Urinary bladder (tissue), 4 donors: Measurements from ENCODE around the gene RHOB. TPM values are rescaled to one million over a fixed set of nuclear protein-coding genes. Genes with fewer than 3 reads are reported as not detected.
"Not testable (repeated sequence)": the region's sequence is repeated elsewhere in the genome, so short reads cannot be mapped to it uniquely, and the experiment has no call there.

ENCODE experiments used
- DNase-seq: peaks from one replicate; pipeline ENCODE4 v3.0.0-alpha.2; 2015; ENCODE audit errors: extremely low spot score
- H3K27ac ChIP-seq: one replicate; pipeline ENCODE4 v1.5.1; 2013; ENCODE audit warnings: low read depth, mild to moderate bottlenecking, moderate library complexity
- H3K36me3 ChIP-seq: one replicate; pipeline ENCODE4 v1.6.1; 2013; ENCODE audit warnings: mild to moderate bottlenecking, moderate library complexity; ENCODE audit not compliant: insufficient read depth
- H3K4me1 ChIP-seq: one replicate; pipeline ENCODE4 v1.6.1; 2013; ENCODE audit warnings: mild to moderate bottlenecking, moderate library complexity; ENCODE audit not compliant: insufficient read depth
- H3K4me3 ChIP-seq: one replicate; pipeline ENCODE4 v1.5.1; 2013; ENCODE audit warnings: low read depth, low read length
- WGBS: extraction: QIAGEN DNeasy Blood & Tissue Kit; methylation state at CpG from one replicate; pipeline ENCODE4 v1.1.7; 2013; 5-methylcytosine and 5-hydroxymethylcytosine counted together
- polyA plus RNA-seq: library from polyadenylated mRNA; stranded (reverse); fragments of 200-250 nt; gene quantifications from one replicate; pipeline ENCODE4 v1.2.3, GENCODE V29; 2013
- total RNA-seq: library from RNA; depleted of rRNA; stranded (reverse); fragments of >200 nt; gene quantifications from one replicate; pipeline ENCODE4 v1.2.3, GENCODE V29; 2014
- donor health status: healthy with polysubstance abuse.
- donor health status: healthy.

RHOB gene
- total and polyA plus RNA-seq, 2 donors = 305 to 1,467 TPM

GRCh38 chr2:20457661-20458630, 11.1 kb downstream of the RHOB start:
- Histone ChIP-seq H3K4me1 (no peaks in the 10 kb centered on the region), H3K36me3 (no peaks in the 10 kb centered on the region), H3K4me3 (no peak overlapping the region), H3K27ac (no peak overlapping the region)
- WGBS = 89% methylated on average over 10 of the region's 10 CpGs
- DNase-seq = no peak

- H3K4me3 ChIP-seq, H3K4me1 ChIP-seq, H3K27ac ChIP-seq, H3K36me3 ChIP-seq, DNase-seq: not testable (repeated sequence)
- WGBS = 89% methylated on average over 5 of the region's 5 CpGs
These were observed 12.0 kb downstream of the RHOB start for GRCh38 chr2:20458737-20459484.

DNA sequence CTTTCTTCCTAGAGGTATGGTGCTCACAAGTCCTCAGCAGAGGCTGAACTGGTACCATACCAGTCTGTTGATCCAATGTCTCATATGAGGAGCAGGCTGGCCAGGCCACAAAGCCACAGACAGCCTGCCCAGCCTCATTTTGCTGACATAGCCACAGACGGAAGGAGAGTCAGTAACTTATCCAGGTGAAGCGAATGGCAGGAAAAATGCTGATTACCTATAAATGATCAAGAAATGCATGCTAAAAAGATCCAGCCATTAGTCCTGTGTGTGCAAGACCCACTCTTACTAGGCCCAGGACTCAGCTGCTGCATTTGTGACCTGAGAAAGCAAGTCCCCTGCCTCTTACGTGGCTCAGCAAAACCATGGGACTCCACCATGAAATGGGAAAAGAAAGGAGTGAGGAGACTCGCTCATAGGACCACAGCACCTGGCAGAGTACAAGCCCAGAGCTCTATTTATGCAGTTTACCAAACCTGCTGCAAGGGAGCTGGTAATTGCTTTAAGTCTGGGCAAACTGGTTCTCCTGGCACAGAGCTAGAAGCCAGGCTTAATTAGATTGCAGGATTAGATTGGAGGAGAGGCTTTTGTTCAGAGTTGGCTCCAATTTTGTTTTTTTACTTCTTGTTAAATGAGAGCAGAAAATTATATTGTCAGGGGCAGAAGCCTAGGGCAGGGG, 19.0 kb downstream of the RHOB start:
- Histone ChIP-seq H3K36me3 (no peaks in the 10 kb centered on the region), H3K4me1 (no peaks in the 10 kb centered on the region), H3K4me3 (no peak overlapping the region), H3K27ac (no peak overlapping the region)
- 74% methylated on average over 4 of the region's 4 CpGs for WGBS
- DNase-seq = peak; percentile 57

GRCh38 chr2:20467789-20468548, 21.1 kb downstream of the RHOB start:
- no peak for DNase-seq

GRCh38 chr2:20468549-20469500, 22.0 kb downstream of the RHOB start:
- WGBS = 95% methylated on average over 11 of the region's 11 CpGs
- H3K27ac ChIP-seq = no peak overlapping the region
- DNase-seq = no peak
- H3K4me1 ChIP-seq = no peaks in the 10 kb centered on the region
- H3K4me3 ChIP-seq = no peak overlapping the region
- no peaks in the 10 kb centered on the region for H3K36me3 ChIP-seq

More at GRCh38 chr2:20467789-20468548, 21.1 kb downstream of the RHOB start:
- Histone ChIP-seq H3K4me3 (no peak overlapping the region), H3K27ac (no peak overlapping the region), H3K4me1 (no peaks in the 10 kb centered on the region), H3K36me3 (no peaks in the 10 kb centered on the region)
- WGBS = 94% methylated on average over 11 of the region's 11 CpGs

DNA sequence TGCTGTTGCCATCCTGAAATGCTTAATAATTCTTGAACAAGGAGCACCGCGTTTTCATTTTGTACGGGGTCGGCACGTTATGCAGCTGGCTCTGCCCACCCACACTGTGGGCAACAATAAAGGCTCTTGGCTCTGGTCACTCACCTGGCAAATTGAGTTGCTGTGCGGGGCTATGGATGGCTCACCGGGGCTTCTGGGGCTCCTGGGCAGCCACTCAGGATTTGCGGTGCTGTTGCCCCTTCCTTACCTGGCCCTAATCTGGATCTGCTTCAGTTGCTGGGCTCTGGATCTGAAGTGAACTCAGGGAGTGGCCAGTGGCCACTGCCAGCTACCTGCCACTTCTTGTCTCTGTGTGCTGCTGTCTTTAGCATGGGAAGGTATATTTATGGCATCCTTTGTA, 22.7 kb downstream of the RHOB start:
- no peaks in the 10 kb centered on the region for H3K4me1 ChIP-seq
- 96% methylated on average over 8 of the region's 8 CpGs for WGBS
- no peak overlapping the region for H3K27ac ChIP-seq
- H3K36me3 ChIP-seq = no peaks in the 10 kb centered on the region
- DNase-seq = no peak
- no peak overlapping the region for H3K4me3 ChIP-seq

DNA sequence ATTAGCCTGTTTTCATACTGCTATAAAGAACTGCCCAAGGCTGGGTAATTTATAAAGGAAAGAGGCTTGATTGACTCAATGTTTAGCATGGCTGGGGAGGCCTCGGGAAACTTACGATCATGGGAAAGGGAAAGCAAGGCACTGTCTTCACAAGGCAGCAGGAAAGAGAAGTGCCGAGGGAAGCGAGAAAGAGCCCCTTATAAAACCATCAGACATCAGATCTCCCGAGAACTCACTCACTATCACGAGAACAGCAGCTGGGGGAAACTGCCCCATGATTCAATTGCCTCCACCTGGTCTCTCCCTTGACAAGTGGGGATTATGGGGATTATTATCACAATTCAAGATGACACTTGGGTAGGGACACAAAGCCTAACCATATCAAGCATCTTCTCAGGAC, 23.3 kb downstream of the RHOB start:
- H3K27ac ChIP-seq = no peak overlapping the region
- H3K36me3 ChIP-seq = no peaks in the 10 kb centered on the region
- no peak overlapping the region for H3K4me3 ChIP-seq
- no peak for DNase-seq
- 91% methylated on average over 6 of the region's 6 CpGs for WGBS
- H3K4me1 ChIP-seq = no peaks in the 10 kb centered on the region

GRCh38 chr2:20471148-20471547, 24.3 kb downstream of the RHOB start:
- no peak for DNase-seq
- WGBS = 96% methylated on average over 4 of the region's 4 CpGs
- no peak overlapping the region for H3K4me3 ChIP-seq

GRCh38 chr2:20471902-20472559, 25.2 kb downstream of the RHOB start:
- Histone ChIP-seq H3K27ac (no peak overlapping the region), H3K4me3 (no peak overlapping the region), H3K36me3 (no peaks in the 10 kb centered on the region), H3K4me1 (no peaks in the 10 kb centered on the region)
- 24% methylated on average over 1 of the region's 1 CpG for WGBS
- DNase-seq = no peak

More at GRCh38 chr2:20471148-20471547, 24.3 kb downstream of the RHOB start:
- no peaks in the 10 kb centered on the region for H3K4me1 ChIP-seq
- no peaks in the 10 kb centered on the region for H3K36me3 ChIP-seq
- no peak overlapping the region for H3K27ac ChIP-seq

DNA sequence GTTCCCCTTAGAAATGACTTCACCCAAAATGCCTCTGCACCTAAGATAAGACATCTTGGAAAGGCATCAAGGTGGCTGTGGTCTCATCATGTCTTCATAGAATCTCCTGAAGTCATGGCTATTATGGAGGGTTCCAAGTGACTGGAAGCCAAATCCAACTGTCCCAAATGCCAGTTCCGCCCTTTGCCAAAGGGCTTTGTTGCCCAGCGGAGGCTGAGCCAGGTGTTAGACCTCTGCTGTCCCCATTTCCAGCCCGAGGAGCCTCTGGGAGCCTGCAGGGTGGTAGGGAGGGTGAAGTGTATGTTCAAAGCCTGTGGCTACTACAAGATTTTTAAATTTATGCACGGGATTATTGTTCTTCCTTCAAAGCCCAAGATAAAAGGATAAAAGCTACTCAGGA, 25.7 kb downstream of the RHOB start:
- no peak for DNase-seq
- no peak overlapping the region for H3K4me3 ChIP-seq
- H3K4me1 ChIP-seq = no peaks in the 10 kb centered on the region
- no peaks in the 10 kb centered on the region for H3K36me3 ChIP-seq
- no peak overlapping the region for H3K27ac ChIP-seq
- WGBS = 86% methylated on average over 4 of the region's 4 CpGs

- Histone ChIP-seq H3K36me3 (no peaks in the 10 kb centered on the region), H3K4me1 (no peaks in the 10 kb centered on the region), H3K4me3 (no peak overlapping the region), H3K27ac (no peak overlapping the region)
- WGBS = 74% methylated on average over 4 of the region's 4 CpGs
- DNase-seq = no peak
These were observed 26.3 kb downstream of the RHOB start for GRCh38 chr2:20473128-20473527.
